ENCODE data around the gene CCDC92B. TPM values are rescaled to one million over a fixed set of nuclear protein-coding genes. Genes with fewer than 3 reads are reported as not detected.

CCDC92B gene
- total and polyA plus RNA-seq, 2 of the 13 experiments (the other 11 are each of a cell fraction or from before 2014, with no cell fraction given): not detected

GRCh38 chr17:2780256-2780655, 30.8 kb upstream of the CCDC92B start (continued):
- TF ChIP-seq ZNF256 (CRISPR knock-in tag; conservative IDR thresholded peaks at IDR 0.05): no peak
- no peak for TF ChIP-seq ATRX (CRISPR knock-in tag; IDR thresholded peaks at IDR 0.05; ENCODE audit: borderline replicate concordance)
- no peak for TF ChIP-seq ATF7-NPFF (CRISPR knock-in tag; IDR thresholded peaks at IDR 0.05; ENCODE audit: low read depth)
- TF ChIP-seq SNAPC2 (CRISPR knock-in tag; IDR thresholded peaks at IDR 0.05): no peak
- no peak for TF ChIP-seq POGZ (CRISPR knock-in tag; IDR thresholded peaks at IDR 0.05)
- no peak for TF ChIP-seq CBX2 (IDR thresholded peaks at IDR 0.05; ENCODE audit: low read depth, low read length)
- TF ChIP-seq CBX2 (CRISPR knock-in tag; IDR thresholded peaks at IDR 0.05; ENCODE audit: low read depth): no peak

DNA sequence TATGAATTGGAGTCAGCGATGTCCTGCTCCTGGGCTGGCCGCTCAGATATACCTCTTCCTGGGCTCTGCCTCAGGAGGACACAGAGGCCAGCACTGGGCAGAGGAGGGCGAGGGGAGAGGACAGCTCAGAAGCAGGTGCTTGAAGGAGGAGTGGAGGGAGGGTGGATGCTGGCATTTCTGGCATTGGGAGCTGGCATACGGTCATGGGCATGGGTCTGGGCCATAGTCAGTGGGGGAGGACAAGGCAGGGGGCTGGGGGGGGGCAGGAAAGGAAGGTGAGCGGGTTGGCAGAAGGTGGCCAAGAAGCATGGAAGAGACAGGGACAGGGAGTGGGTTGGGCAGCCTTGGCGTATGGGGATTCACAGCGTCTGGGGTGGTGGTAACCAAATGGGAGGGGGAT, 30.1 kb upstream of the CCDC92B start:
- intact Hi-C loops (cut with micrococcal nuclease; ENCODE audit: unreplicated experiment): no loop called here
- POLR2A ChIA-PET: no interaction called here
- Histone ChIP-seq H3K4me2 (ENCODE audit: low read depth, low read length) (no peak overlapping the region), H3K4me3 (replicated peaks in 1 of 3; ENCODE audit: insufficient read depth in 1 of 3, low read depth in 2 of 3, low read length in 3 of 3) (no peak overlapping the region), H3K9me3 (ENCODE audit: low read length) (no peaks in the 10 kb centered on the region), H3K9ac (ENCODE audit: insufficient read depth, low read depth, low read length) (no peak overlapping the region), H3K27me3 (ENCODE audit: control insufficient read depth in 1 of 2, insufficient read depth in 2 of 2, low read length in 2 of 2) (peaks cover 0 to 7% of the 10 kb centered on the region in 2 experiments; a peak in 1 of 5 replicates), H3K27ac (ENCODE audit: extremely low read length, insufficient read depth, low read length) (no peak overlapping the region), H3K79me2 (ENCODE audit: insufficient read depth, low read length) (no peaks in the 10 kb centered on the region), H3K36me3 (replicated peaks in 1 of 2; ENCODE audit: control insufficient read depth in 1 of 2, insufficient read depth in 2 of 2, low read length in 2 of 2) (no peaks in the 10 kb centered on the region), H3K4me1 (ENCODE audit: insufficient read depth, low read length) (peaks cover 9% of the 10 kb centered on the region; the same call in 1 of the 2 replicates), H4K20me1 (ENCODE audit: insufficient read depth, low read length) (no peaks in the 10 kb centered on the region), H2AFZ (ENCODE audit: low read length) (no peak overlapping the region)
- BruUV-seq (replicated peaks): no TSS peak
- CTCF ChIA-PET (ENCODE audit: low intra/inter-chr PET ratio, low total read pairs): no interaction called here
- in situ Hi-C loops (cut with HindIII; ENCODE audit: extremely low pct_ligation_motif_present, low pct_unique_long_range_greater_than_20kb): no loop called here
- WGBS (ENCODE audit: low lambda C conversion rate): 75% methylated on average over 7 of the region's 7 CpGs
- DNase-seq (ENCODE audit: low spot score) (no peak), ATAC-seq (no peak), FAIRE-seq (no peak)
- no peak for TF ChIP-seq ZNF24 (IDR thresholded peaks at IDR 0.05)

GRCh38 chr17:2778489-2778888, 29.0 kb upstream of the CCDC92B start:
- FAIRE-seq (no peak), DNase-seq (ENCODE audit: low spot score) (no peak), ATAC-seq (no peak)
- ChIA-PET CTCF (ENCODE audit: low intra/inter-chr PET ratio, low total read pairs) (no interaction called here), POLR2A (no interaction called here)
- WGBS (ENCODE audit: low lambda C conversion rate): 62% methylated on average over 5 of the region's 6 CpGs
- TF ChIP-seq MTA1 (CRISPR knock-in tag; IDR thresholded peaks at IDR 0.05; ENCODE audit: borderline replicate concordance): 0 out of 2 replicates have a peak, but pooled peaks have one; percentile 39
- no peak for TF ChIP-seq ZNF546 (CRISPR knock-in tag; conservative IDR thresholded peaks at IDR 0.05)
- H3K4me1 ChIP-seq (ENCODE audit: insufficient read depth, low read length): peaks cover 9% of the 10 kb centered on the region; the same call in 1 of the 2 replicates
- no peaks in the 10 kb centered on the region for H3K9me3 ChIP-seq (ENCODE audit: low read length)
- no TSS peak for BruUV-seq (replicated peaks)
- no peaks in the 10 kb centered on the region for H4K20me1 ChIP-seq (ENCODE audit: insufficient read depth, low read length)
- intact Hi-C loops (cut with micrococcal nuclease; ENCODE audit: unreplicated experiment): no loop called here
- no peak overlapping the region for H3K4me3 ChIP-seq (replicated peaks in 1 of 3; ENCODE audit: insufficient read depth in 1 of 3, low read depth in 2 of 3, low read length in 3 of 3)
- H3K9ac ChIP-seq (ENCODE audit: insufficient read depth, low read depth, low read length): no peak overlapping the region
- in situ Hi-C loops (cut with HindIII; ENCODE audit: extremely low pct_ligation_motif_present, low pct_unique_long_range_greater_than_20kb): no loop called here
- H3K27ac ChIP-seq (ENCODE audit: extremely low read length, insufficient read depth, low read length): no peak overlapping the region
- H3K4me2 ChIP-seq (ENCODE audit: low read depth, low read length): no peak overlapping the region
- H3K79me2 ChIP-seq (ENCODE audit: insufficient read depth, low read length): no peaks in the 10 kb centered on the region
- no peaks in the 10 kb centered on the region for H3K36me3 ChIP-seq (replicated peaks in 1 of 2; ENCODE audit: control insufficient read depth in 1 of 2, insufficient read depth in 2 of 2, low read length in 2 of 2)
- H2AFZ ChIP-seq (ENCODE audit: low read length): no peak overlapping the region
- H3K27me3 ChIP-seq (ENCODE audit: control insufficient read depth in 1 of 2, insufficient read depth in 2 of 2, low read length in 2 of 2): peaks cover 0 to 7% of the 10 kb centered on the region in 2 experiments; a peak in 2 of 5 replicates
